Measurements from ENCODE around the gene CERK. TPM values are rescaled to one million over a fixed set of nuclear protein-coding genes. Genes with fewer than 3 reads are reported as not detected.
"Not testable (repeated sequence)": the region's sequence is repeated elsewhere in the genome, so short reads cannot be mapped to it uniquely, and the experiment has no call there.

Gene CERK
- total RNA-seq, 1 experiment from 2014 or later, result 45.6 TPM

- TF ChIP-seq ZNF281 (CRISPR knock-in tag; IDR thresholded peaks at IDR 0.05) (no peak), ZNF219 (CRISPR knock-in tag; IDR thresholded peaks at IDR 0.05; ENCODE audit: borderline replicate concordance) (no peak), ATF3 (CRISPR knock-in tag; conservative IDR thresholded peaks at IDR 0.05) (no peak), TP53 (CRISPR knock-in tag; IDR thresholded peaks at IDR 0.05) (no peak)
These were observed 45.7 kb upstream of the CERK start (continued) for GRCh38 chr22:46783721-46784120.

- H3K4me1 Mint-ChIP-seq, H3K4me3 Mint-ChIP-seq: not testable (repeated sequence)
These were observed 44.1 kb upstream of the CERK start for GRCh38 chr22:46782200-46782599.

GRCh38 chr22:46781291-46781690, 43.2 kb upstream of the CERK start:
- DNase-seq (ENCODE audit: low spot score) (no peak), ATAC-seq (no peak)
- H3K4me3 Mint-ChIP-seq, result no peak overlapping the region
- H3K9me3 Mint-ChIP-seq, result no peaks in the 10 kb centered on the region
- H3K27ac Mint-ChIP-seq, result no peak overlapping the region
- TF ChIP-seq ATF3 (CRISPR knock-in tag; conservative IDR thresholded peaks at IDR 0.05) (no peak), CREB1 (CRISPR knock-in tag; IDR thresholded peaks at IDR 0.05) (no peak), PREB (CRISPR knock-in tag; IDR thresholded peaks at IDR 0.05; ENCODE audit: borderline replicate concordance) (no peak), MAX (CRISPR knock-in tag; IDR thresholded peaks at IDR 0.05) (no peak), GABPB1 (CRISPR knock-in tag; IDR thresholded peaks at IDR 0.05) (no peak), ZNF317 (CRISPR knock-in tag; IDR thresholded peaks at IDR 0.05; ENCODE audit: borderline replicate concordance, low read depth) (no peak), E2F4 (CRISPR knock-in tag; IDR thresholded peaks at IDR 0.05; ENCODE audit: borderline replicate concordance, low read depth) (no peak), TEAD1 (CRISPR knock-in tag; IDR thresholded peaks at IDR 0.05) (no peak), CBFB (CRISPR knock-in tag; IDR thresholded peaks at IDR 0.05; ENCODE audit: low read depth) (no peak), CTCF (IDR thresholded peaks at IDR 0.05) (no peak), TEAD4 (CRISPR knock-in tag; IDR thresholded peaks at IDR 0.05) (no peak), MYBL2 (CRISPR knock-in tag; IDR thresholded peaks at IDR 0.05) (no peak), E2F1 (CRISPR knock-in tag; IDR thresholded peaks at IDR 0.05) (no peak), FOXK1 (CRISPR knock-in tag; IDR thresholded peaks at IDR 0.05) (no peak)
- ChIA-PET CTCF (interaction anchor here (2.0 kb wide), 1 partner anchor 18 kb away, joined by 10 read pairs; no protein-coding TSS in a partner anchor), POLR2A (no interaction called here)
- no peaks in the 10 kb centered on the region for H3K36me3 Mint-ChIP-seq
- no peaks in the 10 kb centered on the region for H3K4me1 Mint-ChIP-seq
- H3K27me3 Mint-ChIP-seq (ENCODE audit: low read depth), result no peaks in the 10 kb centered on the region

More at GRCh38 chr22:46782200-46782599, 44.1 kb upstream of the CERK start:
- H3K27ac Mint-ChIP-seq; CTCF ChIA-PET; H3K36me3 Mint-ChIP-seq; DNase-seq (ENCODE audit: low spot score); H3K27me3 Mint-ChIP-seq (ENCODE audit: low read depth); ATAC-seq; POLR2A ChIA-PET; H3K9me3 Mint-ChIP-seq: not testable (repeated sequence)

Measured in WTC11 (cell line).